ENCODE results near the gene CMTR1.

DNA sequence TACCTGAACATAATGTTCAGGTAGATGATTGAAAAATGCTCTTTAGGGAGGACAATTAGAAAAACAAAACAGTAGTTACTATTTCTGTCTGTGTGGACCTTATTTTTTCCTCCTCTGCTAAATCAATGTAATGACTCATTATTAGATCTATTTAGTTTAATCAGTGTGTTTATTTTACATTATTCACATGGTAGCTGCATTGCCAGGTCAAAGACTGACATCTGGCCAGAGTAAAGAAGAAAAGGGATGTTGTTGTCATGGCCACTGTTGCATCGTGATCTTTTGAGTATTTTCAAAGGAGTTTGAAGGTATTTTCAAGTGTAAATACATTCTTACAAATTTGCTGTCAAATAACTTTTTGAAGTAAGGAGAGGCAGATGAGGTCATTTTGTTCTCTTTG lies 5.9 kb downstream of the CMTR1 start:
- TF ChIP-seq TAF1 (IDR thresholded peaks at IDR 0.05; ENCODE audit: borderline replicate concordance, insufficient read depth, low read length), result no peak
- TF ChIP-seq POLR2AphosphoS5 (IDR thresholded peaks at IDR 0.05; ENCODE audit: low read depth, low read length), result no peak
- TF ChIP-seq FOXP2 (optimal IDR thresholded peaks at IDR 0.05; ENCODE audit: borderline replicate concordance, extremely low read depth, extremely low read length, insufficient read depth), result no peak
- TF ChIP-seq, protein P1, sequence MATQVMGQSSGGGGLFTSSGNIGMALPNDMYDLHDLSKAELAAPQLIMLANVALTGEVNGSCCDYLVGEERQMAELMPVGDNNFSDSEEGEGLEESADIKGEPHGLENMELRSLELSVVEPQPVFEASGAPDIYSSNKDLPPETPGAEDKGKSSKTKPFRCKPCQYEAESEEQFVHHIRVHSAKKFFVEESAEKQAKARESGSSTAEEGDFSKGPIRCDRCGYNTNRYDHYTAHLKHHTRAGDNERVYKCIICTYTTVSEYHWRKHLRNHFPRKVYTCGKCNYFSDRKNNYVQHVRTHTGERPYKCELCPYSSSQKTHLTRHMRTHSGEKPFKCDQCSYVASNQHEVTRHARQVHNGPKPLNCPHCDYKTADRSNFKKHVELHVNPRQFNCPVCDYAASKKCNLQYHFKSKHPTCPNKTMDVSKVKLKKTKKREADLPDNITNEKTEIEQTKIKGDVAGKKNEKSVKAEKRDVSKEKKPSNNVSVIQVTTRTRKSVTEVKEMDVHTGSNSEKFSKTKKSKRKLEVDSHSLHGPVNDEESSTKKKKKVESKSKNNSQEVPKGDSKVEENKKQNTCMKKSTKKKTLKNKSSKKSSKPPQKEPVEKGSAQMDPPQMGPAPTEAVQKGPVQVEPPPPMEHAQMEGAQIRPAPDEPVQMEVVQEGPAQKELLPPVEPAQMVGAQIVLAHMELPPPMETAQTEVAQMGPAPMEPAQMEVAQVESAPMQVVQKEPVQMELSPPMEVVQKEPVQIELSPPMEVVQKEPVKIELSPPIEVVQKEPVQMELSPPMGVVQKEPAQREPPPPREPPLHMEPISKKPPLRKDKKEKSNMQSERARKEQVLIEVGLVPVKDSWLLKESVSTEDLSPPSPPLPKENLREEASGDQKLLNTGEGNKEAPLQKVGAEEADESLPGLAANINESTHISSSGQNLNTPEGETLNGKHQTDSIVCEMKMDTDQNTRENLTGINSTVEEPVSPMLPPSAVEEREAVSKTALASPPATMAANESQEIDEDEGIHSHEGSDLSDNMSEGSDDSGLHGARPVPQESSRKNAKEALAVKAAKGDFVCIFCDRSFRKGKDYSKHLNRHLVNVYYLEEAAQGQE (IDR thresholded peaks at IDR 0.05; ENCODE audit: insufficient read depth in 1 of 2, low read depth in 2 of 2, low read length in 2 of 2), result no peak
